Measurements from ENCODE around the gene C10orf67.
"Not testable (repeated sequence)": the region's sequence is repeated elsewhere in the genome, so short reads cannot be mapped to it uniquely, and the experiment has no call there.

GRCh38 chr10:23299961-23300360, 44.6 kb downstream of the C10orf67 start:
- TF ChIP-seq, protein P1, sequence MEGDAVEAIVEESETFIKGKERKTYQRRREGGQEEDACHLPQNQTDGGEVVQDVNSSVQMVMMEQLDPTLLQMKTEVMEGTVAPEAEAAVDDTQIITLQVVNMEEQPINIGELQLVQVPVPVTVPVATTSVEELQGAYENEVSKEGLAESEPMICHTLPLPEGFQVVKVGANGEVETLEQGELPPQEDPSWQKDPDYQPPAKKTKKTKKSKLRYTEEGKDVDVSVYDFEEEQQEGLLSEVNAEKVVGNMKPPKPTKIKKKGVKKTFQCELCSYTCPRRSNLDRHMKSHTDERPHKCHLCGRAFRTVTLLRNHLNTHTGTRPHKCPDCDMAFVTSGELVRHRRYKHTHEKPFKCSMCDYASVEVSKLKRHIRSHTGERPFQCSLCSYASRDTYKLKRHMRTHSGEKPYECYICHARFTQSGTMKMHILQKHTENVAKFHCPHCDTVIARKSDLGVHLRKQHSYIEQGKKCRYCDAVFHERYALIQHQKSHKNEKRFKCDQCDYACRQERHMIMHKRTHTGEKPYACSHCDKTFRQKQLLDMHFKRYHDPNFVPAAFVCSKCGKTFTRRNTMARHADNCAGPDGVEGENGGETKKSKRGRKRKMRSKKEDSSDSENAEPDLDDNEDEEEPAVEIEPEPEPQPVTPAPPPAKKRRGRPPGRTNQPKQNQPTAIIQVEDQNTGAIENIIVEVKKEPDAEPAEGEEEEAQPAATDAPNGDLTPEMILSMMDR (IDR thresholded peaks at IDR 0.05) = not testable (repeated sequence)
- TF ChIP-seq POLR2A (IDR thresholded peaks at IDR 0.05) = not testable (repeated sequence)
